NAMALWA (cell line): Measurements from ENCODE around the gene MAPK6.

ENCODE experiments used
- DNase-seq: peaks from one replicate; pipeline ENCODE4 v3.0.0-alpha.2; 2015; ENCODE audit warnings: low spot score

MAPK6 gene

GRCh38 chr15:52018693-52019393, at the start of gene MAPK6:
Gene MAPK6 (plus strand): TSS chr15:52019219. CDS start chr15:52046461, 27,242 bp downstream.
- peak; percentile 95 for DNase-seq

- DNase-seq, result no peak
These were observed 49.3 kb upstream of the MAPK6 start for GRCh38 chr15:51969728-51970127.

- DNase-seq, result no peak
These were observed 48.7 kb upstream of the MAPK6 start for GRCh38 chr15:51970132-51970817.

GRCh38 chr15:51971032-51971374, 48.0 kb upstream of the MAPK6 start:
- no peak for DNase-seq

- DNase-seq, result peak; percentile 96
These were observed 47.5 kb upstream of the MAPK6 start, which contains the start of gene LEO1 for GRCh38 chr15:51971375-51972133. Gene LEO1 (minus strand): TSS chr15:51971778. CDS start chr15:51971745, 33 bp downstream.

- no peak for DNase-seq
These were observed 45.8 kb upstream of the MAPK6 start for GRCh38 chr15:51973220-51973619.

GRCh38 chr15:51973775-51974174, 45.2 kb upstream of the MAPK6 start:
- DNase-seq, result no peak

- DNase-seq, result peak; percentile 91
These were observed 36.8 kb upstream of the MAPK6 start for GRCh38 chr15:51982013-51982769.

GRCh38 chr15:51982770-51983103, 36.3 kb upstream of the MAPK6 start:
- no peak for DNase-seq

- no peak for DNase-seq
These were observed 27.9 kb upstream of the MAPK6 start for GRCh38 chr15:51991141-51991540.

- no peak for DNase-seq
These were observed 26.1 kb upstream of the MAPK6 start for GRCh38 chr15:51992953-51993352.

- DNase-seq, result no peak
These were observed 16.7 kb upstream of the MAPK6 start for GRCh38 chr15:52002351-52002750.

- peak; percentile 23 for DNase-seq
These were observed 15.9 kb upstream of the MAPK6 start for GRCh38 chr15:52003089-52003488.

GRCh38 chr15:52003710-52004109, 15.3 kb upstream of the MAPK6 start:
- DNase-seq, result no peak

- no peak for DNase-seq
These were observed 14.2 kb upstream of the MAPK6 start for GRCh38 chr15:52004806-52005205.

- no peak for DNase-seq
These were observed 13.0 kb upstream of the MAPK6 start for GRCh38 chr15:52005748-52006701.

- DNase-seq, result no peak
These were observed 12.2 kb upstream of the MAPK6 start for GRCh38 chr15:52006702-52007340.

- DNase-seq, result no peak
These were observed 10.7 kb upstream of the MAPK6 start for GRCh38 chr15:52008359-52008697.

- peak; percentile 17 for DNase-seq
These were observed 10.2 kb upstream of the MAPK6 start for GRCh38 chr15:52008698-52009434.
